HG03135 (cell line): ENCODE results near the gene UIMC1.

Experiments
- ATAC-seq: cut with Tn5 transposase; IDR thresholded peaks from one replicate; pipeline ENCODE4 v1.9.1; 2021; ENCODE audit warnings: mild to moderate bottlenecking, moderate library complexity; ENCODE audit not compliant: unreplicated experiment

The UIMC1 gene

GRCh38 chr5:176887252-176887849 lies 119.2 kb downstream of the UIMC1 start:
- ATAC-seq: no peak

- no peak for ATAC-seq
These were observed 120.0 kb downstream of the UIMC1 start for GRCh38 chr5:176886336-176887251.

- no peak for ATAC-seq
These were observed 122.0 kb downstream of the UIMC1 start for GRCh38 chr5:176884571-176884890.

- no peak for ATAC-seq
These were observed 122.6 kb downstream of the UIMC1 start for GRCh38 chr5:176883700-176884570.

- ATAC-seq: no peak
These were observed 124.0 kb downstream of the UIMC1 start for GRCh38 chr5:176882567-176882903.

GRCh38 chr5:176881816-176882566 lies 124.6 kb downstream of the UIMC1 start:
- no peak for ATAC-seq

GRCh38 chr5:176881021-176881749 lies 125.4 kb downstream of the UIMC1 start:
- ATAC-seq: no peak

GRCh38 chr5:176880366-176881020 lies 126.1 kb downstream of the UIMC1 start:
- ATAC-seq: no peak

GRCh38 chr5:176879663-176880361 lies 126.8 kb downstream of the UIMC1 start:
- ATAC-seq: no peak

DNA sequence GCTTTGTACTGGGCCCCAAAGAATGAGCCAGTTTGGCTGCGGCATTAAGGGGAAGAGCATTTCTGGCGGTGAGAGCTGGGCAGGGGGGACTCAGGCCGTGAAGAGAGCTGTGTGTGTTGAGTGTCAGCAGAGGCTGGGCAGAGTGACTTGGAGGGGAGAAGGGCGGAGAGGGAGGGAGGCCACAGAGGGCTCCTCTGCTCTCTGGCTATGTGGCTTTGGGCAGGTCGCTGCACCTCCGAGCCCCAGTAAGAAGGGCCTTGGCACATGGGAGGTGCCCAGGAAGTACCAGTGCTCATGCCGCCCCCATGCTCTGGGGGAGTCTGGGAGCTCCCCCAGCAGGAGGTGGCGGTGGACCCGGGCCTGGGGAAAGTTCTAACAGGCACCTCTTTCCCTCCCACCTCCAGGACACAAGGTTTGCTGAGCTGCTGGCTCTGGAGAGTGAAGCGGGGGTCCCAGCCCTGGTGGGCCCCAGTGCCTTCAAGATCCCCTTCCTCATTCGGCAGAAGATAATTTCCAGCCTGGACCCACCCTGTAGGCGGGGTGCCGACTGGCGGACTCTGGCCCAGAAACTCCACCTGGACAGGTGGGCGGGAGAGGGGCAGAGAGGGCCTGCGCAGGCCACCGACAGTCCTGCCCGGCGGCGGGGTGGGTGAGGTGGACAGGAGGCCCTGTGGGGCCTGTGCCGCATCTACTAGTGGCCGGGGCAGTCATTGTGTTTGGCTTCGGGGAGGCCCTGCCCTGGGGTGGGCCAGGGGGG lies 127.5 kb downstream of the UIMC1 start:
- no peak for ATAC-seq

- no peak for ATAC-seq
These were observed 128.1 kb downstream of the UIMC1 start for GRCh38 chr5:176878463-176878862.

GRCh38 chr5:176877793-176878331 lies 128.7 kb downstream of the UIMC1 start:
- ATAC-seq: no peak

DNA sequence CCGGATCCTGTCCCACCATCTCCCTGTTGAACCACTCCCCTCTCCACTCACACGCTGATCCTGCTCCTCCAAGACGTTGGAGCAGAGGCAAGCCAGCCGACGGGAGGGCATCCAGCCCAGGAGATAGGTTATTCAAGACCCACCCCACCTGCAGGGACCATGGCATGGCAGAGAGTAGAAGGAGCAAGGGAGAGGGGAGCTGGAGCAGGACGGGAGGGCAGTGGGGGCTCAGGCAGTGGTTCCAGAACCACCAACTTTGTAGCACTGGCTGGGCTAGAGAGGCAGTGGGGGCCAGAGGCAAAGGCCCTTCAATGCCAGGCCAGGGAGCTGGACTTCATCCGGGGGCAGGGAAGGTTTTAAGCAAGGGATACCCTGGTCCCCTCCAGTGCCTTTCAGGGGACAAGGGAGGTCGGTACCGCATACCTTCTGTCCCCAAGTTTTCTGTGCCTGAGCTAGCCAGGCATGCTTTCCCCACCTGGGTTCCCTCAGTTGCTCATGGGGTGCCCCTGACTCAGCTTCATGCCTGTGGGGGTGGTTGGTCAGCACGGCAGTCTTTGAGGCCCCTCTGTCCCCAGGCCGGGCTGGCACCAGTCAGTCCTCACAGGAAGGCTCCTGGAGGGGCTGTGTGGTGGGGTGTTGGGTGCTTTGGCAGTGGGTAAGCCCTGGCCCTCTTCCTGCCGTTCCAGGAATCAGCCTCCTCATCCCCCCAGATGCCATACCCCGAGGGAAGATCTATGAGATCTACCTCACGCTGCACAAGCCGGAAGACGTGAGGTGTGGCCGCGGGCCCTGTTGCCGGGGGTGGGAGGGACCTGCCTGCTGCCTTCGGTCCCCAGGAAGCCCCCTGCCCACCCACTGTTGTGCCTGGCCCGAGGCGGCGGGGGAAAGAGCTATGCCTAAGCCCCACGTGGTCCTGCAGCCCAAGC lies 129.8 kb downstream of the UIMC1 start:
- ATAC-seq: no peak

DNA sequence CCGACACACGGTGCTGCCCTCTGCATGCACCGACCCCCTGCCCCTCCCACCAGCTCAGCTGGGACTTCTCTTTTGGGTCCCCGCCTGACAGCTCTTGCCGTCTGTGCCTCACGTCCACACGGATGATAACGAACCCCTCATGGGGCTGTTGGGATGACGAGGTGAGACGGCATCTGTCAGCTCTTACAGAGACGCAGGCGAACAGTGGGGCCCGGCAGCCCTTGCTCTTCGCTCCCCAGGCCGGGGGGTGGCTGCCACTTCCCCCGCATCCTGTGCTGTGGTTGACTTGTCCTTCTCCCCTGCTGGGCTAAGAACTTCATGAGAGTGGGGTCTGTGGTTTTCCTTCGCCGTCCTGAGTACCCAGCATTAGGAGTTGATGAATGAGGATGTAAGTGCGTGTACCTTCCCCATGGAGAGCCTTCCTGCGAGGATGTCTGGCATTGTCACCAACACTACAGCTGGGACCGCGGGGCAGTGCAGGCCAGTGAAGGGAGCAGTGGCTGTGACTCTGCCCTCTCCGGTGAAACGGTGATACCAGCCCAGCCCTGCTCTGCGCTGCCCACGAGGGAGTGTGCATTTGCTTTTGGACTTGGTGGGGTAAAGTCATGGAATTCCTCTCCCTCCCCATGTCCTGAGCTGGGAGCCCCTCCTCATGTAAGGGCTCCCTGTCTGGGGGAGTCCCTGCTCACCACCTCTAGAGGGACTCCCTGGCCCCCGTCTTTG lies 130.6 kb downstream of the UIMC1 start:
- ATAC-seq: no peak

DNA sequence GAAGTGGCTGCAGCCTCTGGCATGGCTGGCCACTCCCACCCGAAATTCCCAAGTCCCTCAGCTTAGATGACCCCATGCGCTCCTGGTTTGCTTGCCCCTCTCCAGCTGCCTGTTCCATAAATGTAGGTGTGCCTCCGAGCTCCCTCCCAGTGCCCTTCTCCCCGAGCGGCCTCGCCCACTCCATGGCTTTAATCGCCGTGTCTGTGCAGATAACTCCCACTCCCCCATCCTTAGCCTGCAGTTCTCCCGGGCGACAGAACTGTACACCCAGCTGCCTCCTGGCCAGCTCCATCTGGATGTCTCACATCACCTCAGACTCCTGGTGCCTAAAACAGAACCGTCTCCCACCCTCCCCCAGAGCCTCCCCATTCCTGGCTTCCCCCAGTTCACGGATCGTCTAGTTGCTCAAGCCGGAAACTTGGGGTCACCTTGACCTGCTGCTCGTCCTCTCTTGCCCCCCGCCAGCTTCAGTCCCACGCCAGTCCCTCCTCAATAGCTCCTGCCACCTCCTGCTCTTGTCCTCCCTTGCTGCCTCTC lies 131.5 kb downstream of the UIMC1 start:
- ATAC-seq: no peak

DNA sequence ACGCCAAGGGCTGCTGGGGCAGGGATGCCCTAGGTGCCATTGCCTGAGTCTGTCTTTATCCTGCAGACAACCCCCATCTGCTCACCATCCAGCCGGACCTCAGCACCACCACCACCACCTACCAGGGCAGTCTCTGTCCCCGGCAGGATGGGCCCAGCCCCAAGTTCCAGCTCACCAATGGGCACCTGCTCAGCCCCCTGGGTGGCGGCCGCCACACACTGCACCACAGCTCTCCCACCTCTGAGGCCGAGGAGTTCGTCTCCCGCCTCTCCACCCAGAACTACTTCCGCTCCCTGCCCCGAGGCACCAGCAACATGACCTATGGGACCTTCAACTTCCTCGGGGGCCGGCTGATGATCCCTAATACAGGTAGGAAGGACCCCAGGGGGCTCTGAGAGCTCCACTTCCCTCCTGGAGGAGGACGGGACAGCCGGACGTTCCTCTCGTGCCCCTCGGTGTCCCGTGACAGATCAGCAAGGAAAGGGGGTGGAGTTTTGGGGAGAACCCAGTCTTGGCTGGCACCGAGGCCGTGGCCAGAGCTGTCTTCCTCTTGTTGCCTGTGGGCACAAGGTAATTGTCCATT lies 132.3 kb downstream of the UIMC1 start:
- no peak for ATAC-seq
